GM21528 (cell line): ENCODE data around the gene NUDC.
"Not testable (repeated sequence)": the region's sequence is repeated elsewhere in the genome, so short reads cannot be mapped to it uniquely, and the experiment has no call there.

Experiments
- ATAC-seq: cut with Tn5 transposase; IDR thresholded peaks from one replicate; pipeline ENCODE4 v1.9.1; 2021; ENCODE audit warnings: mild to moderate bottlenecking, moderate library complexity; ENCODE audit not compliant: unreplicated experiment, low FRiP score

The NUDC gene

DNA sequence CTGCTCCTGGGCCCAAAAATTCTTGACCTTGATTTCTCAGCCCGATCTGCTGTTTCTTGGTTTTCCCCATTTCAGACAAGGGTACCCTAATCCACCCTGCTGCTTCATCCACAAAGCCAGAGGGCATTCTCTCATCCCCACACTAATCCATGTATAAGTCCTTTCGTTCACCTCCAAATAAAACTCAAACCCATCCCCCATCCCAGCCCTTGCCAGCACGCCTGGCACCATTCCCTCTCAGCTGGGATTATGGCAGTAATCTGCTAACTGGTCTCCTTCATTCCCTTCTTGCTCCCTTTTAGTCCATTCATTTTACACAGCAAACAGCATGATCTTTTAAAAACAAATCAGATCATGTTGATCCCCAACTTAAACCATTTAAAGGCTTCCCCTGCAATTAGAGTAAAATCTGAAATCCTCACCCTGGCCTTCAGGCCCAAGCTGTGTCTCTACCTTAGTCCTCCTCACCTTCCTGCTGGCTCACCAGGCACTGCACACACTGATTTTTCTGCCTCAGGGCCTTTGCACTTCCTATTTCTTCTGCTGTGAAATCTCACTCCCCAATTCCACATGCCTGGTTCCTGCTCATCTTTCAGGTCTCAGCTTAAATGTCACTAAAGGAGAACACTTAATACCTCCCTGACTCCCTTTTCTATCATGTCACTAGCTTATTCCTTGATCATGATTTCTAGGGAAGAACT lies 59.8 kb downstream of the NUDC start:
- no peak for ATAC-seq

DNA sequence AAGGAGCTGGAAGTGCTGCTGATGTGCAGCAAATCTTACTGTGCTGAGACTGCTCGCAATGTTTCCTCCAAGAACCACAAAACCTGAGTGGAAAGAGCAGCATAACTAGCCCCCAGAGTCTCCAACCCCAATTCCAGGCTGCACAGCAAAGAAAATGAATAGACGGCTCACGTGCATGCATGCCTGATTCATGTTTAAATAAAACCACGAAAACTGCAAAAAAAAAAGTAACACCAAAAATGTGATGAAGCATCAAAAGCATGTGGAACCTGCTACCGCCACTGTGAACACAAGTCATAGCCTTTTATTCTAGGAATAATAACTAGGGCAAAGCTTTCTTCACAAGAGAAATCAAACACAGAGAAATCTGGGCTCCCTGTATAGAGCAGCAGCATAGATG lies 62.3 kb downstream of the NUDC start:
- ATAC-seq, result no peak

DNA sequence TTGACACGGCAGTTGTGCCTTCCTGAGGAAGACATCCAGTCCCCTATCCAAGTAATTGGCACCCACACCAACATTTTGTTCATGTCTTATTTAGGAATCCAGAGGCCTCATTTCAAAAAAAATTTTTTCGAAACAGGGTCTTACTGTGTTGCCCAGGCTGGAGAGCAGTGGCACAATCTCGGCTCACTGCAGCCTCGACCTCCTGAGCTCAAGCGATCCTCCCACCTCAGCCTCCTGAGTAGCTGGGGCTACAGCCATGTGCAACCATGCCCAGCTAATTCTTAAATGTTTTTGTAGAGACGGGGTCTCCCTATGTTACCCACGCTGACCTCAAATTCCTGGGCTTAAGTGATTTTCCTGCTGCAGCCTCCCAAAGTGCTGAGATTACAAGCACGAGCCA lies 62.7 kb downstream of the NUDC start:
- no peak for ATAC-seq

DNA sequence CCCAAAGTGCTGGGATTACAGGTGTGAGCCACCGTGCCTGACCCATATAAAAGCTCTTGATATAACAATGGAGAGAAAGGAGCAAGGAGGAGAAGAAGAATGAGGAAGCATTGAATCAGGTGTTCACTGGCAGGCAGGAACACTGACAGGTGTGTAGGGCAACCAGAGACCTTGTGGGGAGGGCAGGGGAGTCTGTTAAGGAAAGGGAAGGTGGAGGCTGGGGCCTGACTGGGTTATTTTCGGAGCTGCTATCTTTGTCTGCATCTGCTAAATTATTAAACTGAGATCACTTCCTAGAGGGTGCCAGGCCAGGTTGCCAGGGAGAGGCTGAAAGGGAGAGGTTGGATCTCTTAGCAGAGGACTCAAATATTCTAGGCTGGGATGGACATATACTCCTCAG lies 65.1 kb downstream of the NUDC start:
- no peak for ATAC-seq

DNA sequence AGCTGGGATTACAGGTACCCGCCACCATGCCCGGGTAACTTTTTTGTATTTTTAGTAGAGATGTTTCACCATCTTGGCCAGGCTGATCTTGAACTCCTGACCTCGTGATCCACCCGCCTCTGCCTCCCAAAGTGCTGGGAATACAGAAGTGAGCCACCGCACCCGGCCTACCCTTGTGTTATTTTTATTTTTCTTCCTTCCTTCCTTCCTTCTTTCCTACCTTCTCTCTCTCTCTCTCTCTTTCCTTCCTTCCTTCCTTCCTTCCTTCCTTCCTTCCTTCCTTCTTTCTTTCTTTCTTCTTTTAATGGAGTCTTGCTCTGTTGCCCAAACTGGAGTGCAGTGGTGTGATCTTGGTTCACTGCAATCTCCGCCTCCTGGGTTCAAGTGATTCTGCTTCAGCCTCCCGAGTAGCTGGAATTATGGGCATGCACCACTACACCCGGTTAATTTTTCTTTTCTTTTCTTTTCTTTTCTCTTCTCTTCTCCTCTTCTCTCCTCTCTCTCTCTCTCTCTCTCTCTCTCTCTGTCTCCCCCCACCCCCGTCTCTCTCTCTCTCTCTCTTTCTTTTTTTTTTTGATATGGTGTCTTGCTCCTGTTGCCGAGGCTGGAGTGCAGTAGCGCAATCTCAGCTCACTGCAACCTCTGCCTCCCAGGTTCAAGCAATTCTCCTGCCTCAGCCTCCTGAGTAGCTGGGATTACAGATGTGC lies 68.0 kb downstream of the NUDC start:
- ATAC-seq, result not testable (repeated sequence)

DNA sequence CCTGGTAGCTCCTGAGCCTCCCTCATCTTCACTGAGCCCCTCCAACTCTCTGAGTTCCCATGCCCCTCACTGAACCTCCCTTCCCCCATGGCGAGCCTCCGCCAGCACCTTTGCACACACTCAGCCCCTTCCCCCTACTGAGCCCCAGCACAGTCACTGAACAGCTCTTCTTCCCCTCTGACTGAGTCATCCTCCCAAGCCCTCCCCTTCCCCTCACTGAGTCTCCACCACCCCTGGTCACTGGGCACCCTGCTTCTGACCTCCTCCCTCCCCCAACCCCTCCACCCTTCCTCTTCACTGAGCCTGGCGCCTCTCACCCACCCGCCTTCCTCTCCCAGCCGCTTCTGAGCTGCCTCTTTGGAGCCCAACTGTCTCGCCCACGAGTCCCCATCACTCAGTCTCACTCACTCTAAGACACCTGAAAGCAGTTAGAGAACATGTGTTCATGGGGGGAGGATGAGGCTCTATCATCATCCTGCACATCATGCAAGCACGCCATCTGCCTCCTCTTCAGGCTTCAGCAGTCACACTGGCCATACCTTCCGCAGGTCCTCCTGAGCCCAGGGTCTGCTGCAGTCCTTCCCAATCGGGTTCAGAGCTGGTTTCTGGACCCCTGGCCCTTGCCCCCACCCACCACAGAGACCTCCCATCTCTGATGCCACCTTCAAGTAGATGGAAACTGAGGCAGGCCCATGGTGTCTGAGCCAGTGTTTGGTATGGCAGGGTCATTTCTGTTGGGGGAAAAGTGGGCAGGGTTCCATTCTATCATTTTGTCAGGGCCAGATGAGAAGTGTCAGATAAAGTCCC lies 70.0 kb downstream of the NUDC start:
- no peak for ATAC-seq

DNA sequence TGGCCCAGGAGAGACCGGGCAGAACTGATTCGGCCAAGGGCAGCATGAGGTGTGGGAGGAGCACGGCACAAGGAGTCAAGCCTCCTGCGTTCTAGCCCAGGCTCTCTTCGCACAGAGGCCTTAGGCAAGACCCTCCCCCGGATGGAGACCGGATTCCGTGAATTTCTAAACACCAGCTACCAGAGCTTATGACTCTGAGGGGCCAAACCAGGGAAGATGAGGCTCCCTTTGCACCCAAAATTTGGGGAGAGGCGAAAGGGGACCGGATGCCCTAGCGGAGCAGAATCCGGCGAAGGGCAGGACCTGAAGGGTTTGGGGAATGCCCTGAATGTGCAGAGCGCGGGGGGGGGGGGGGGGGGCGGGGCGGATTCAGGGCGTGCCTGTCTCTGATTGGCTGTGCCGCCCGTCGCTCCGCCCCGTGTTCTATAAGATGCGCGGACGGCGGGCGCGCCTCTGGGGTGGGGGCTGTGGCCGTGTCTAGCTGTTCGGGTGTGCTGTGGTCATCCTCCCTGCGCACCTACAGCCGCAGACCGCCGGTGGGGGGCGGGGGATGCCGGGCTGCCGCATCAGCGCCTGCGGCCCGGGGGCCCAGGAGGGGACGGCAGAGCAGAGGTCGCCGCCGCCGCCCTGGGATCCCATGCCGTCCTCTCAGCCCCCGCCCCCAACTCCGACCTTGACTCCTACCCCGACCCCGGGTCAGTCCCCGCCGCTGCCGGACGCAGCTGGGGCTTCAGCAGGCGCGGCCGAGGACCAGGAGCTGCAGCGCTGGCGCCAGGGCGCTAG lies 71.9 kb downstream of the NUDC start, which contains the start of gene TRNP1:
TSS of gene TRNP1 (plus strand) at position 456 of the 783 bp plus-strand sequence. CDS start at position 551, 95 bp downstream.
- peak; percentile 47 for ATAC-seq

DNA sequence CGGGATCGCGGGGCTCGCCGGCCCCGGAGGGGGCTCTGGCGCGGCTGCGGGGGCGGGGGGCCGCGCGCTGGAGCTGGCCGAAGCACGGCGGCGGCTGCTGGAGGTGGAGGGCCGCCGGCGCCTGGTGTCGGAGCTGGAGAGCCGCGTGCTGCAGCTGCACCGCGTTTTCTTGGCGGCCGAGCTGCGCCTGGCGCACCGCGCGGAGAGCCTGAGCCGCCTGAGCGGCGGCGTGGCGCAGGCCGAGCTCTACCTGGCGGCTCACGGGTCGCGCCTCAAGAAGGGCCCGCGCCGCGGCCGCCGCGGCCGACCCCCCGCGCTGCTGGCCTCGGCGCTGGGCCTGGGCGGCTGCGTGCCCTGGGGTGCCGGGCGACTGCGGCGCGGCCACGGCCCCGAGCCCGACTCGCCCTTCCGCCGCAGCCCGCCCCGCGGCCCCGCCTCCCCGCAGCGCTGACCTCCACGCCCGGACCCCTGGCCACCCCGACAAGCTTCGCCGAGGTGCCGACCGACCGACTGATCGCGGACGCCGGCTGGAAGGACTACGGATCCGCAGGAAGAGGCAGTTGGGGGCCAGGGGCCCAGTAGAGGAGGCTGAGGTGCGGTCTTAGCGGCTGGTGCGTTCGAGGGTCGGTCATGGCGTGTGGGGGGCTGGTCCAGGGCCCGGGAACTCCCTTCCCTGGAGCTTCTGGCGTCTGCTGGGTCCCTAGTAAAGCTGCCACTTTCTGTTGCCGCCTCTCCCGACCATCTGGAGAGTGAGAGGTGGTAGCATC lies 72.7 kb downstream of the NUDC start:
- ATAC-seq, result peak; percentile 12

DNA sequence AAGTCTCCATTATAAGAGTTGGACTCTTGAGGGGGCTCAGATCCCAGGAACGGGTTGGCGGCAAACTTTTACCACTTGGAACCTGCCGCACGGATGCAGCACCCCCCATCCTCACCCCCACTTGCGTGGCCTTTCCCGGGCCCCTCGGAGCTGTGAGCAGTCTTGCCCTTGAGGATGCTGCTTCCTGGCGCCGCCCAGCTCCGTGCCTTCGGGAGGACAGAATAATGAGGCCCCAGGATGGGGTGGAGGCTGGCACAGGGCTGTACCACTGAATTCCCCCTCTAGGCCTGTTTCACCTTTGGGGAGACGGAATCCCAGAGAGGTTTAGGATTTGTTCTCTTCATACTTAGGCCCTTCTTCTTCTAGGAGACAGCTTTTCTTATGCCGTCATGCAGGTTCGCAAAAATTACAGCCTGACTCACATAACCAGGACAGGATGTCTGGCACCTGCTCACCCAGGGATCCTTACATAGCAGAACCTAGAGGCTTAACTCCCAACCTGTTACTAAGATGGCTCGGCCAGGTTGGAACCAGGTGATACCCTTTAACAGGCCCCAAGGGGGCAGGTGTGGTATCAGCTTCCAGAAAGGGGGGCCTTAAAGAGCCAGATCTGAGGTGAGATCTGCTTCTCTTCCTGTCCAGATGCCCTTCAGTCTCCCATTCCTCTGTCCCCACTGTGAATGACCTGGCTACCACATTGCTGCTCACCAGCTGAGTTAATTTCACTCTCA lies 73.4 kb downstream of the NUDC start:
- no peak for ATAC-seq

DNA sequence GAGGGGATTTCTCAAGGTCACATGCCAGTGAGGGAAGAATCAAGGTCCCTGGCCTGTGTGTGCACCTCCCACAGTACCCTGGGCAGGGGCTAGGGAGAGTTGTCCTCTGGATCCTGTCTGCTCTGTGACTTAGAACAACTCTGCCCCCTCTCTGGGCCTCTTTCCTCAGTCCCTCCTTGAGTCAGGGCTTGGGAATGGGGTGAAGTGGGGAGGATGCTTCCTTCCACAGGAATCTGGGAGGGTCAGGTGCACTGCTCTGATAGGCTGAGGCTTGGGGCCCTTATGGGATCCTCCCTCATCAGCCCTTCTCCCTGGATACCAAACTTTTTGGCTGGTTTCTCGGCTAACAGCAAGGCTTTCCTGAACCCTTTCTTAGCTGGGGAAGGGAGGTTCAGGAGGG lies 74.5 kb downstream of the NUDC start:
- no peak for ATAC-seq
